Panc1 (cell line): ENCODE measurements around the gene STK32C.

ENCODE experiments used
- CTCF ChIP-seq: fragments of 450-650 bp; IDR thresholded peaks from 2 replicates; pipeline ENCODE4 v1.5.1; 2017; ENCODE audit warnings: mild to moderate bottlenecking
- POLR2AphosphoS5 ChIP-seq: IDR thresholded peaks from 2 replicates; pipeline ENCODE4 v1.6.1; 2012; ENCODE audit warnings: mild to moderate bottlenecking, low read depth, low read length, moderate library complexity
- SIN3A ChIP-seq: IDR thresholded peaks from 2 replicates; pipeline ENCODE4 v1.6.1; 2012; ENCODE audit warnings: low read depth, mild to moderate bottlenecking, low read length, moderate library complexity, borderline replicate concordance; ENCODE audit not compliant: insufficient read depth
- TCF7L2 ChIP-seq: IDR thresholded peaks from 2 replicates; pipeline ENCODE4 v1.6.1; 2011; ENCODE audit warnings: mild to moderate bottlenecking, low read depth, low read length, inconsistent platforms

GRCh38 chr10:132250481-132251475, 57.0 kb downstream of the STK32C start:
- TF ChIP-seq CTCF (no peak), SIN3A (no peak), TCF7L2 (no peak), POLR2AphosphoS5 (no peak)
